K562 treated with DMSO at 1 percent for 12 hours (cell line): ENCODE results near the gene TRABD2A. TPM values are rescaled to one million over a fixed set of nuclear protein-coding genes. Genes with fewer than 3 reads are reported as not detected.

Experiments
- total RNA-seq: library from RNA; unstranded; fragments of 300-600 nt; gene quantifications from 2 replicates; pipeline ENCODE4 v1.2.3, GENCODE V29; 2022; ENCODE audit not compliant: insufficient read depth

Gene TRABD2A
- total RNA-seq = 0.48 TPM in 1 of 2 replicates, not detected in the other

GRCh38 chr2:84880645-84881521 lies at the start of gene TRABD2A:
Gene TRABD2A, minus strand, starts transcription at chr2:84881084. Its CDS starts 45 bp downstream, at chr2:84881039.

DNA sequence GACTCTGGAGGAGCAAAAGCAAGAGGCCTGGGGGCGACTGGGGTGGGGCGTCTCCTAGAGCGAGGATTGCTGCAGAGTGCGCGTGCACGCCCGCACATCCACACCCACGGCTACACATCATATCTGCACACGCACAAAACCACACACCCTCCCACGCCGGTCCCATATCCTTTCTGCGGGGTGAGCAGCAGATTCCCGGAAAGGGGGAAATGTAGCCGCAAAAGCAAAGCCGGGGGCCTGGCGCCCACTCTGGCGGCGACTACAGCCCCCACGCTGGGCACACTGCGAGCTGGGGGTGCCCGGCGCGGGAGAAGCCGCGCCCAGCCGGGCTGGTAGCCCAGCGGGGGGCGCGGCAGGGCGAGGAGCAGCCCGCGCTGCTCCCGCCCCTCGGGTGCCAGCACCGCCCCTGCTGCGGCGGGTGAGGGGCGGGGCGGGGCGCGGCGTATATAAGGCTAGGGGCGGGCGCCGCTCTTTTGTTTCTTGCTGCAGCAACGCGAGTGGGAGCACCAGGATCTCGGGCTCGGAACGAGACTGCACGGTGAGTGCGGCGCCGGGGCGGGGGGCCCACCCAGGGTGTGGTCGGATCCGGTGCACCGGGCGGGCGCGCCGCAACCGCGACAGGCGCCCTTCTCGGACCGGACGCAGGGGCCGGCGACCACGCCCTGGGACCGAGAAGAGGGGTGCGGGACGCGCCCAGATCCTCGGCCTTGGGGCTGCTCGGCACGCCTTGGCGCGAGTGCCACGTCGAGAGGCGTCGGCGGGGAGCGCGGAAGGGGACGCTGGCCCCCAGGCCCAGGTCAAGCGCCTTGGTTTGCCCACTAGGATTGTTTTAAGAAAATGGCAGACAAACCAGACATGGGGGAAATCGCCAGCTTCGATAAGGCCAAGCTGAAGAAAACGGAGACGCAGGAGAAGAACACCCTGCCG lies 24.6 kb upstream of the TRABD2A start, which contains the start of gene TMSB10:
Gene TMSB10, plus strand, starts transcription at position 476 of the 927 bp plus-strand sequence.

Other genes starting within 250 kb of the TRABD2A start
- gene TMSB10, start 24.6 kb upstream of the TRABD2A start, total RNA-seq = 1,337 and 1,815 TPM in 2 replicates
- 19.9 and 54.7 TPM in 2 replicates for gene KCMF1, start 90.1 kb upstream of the TRABD2A start, total RNA-seq